Upper lobe of left lung (tissue), 6 donors: Measurements from ENCODE around the gene CXCR6. TPM values are rescaled to one million over a fixed set of nuclear protein-coding genes. Genes with fewer than 3 reads are reported as not detected.

ENCODE experiments used
- ATAC-seq, 2 donors: fragments of 200-7000 bp; cut with Tn5 transposase; one replicate each; pipeline ENCODE4 v1.9.1; 2022; ENCODE audit warnings: mild to moderate bottlenecking in 2 of 2, moderate library complexity in 2 of 2; ENCODE audit not compliant: low FRiP score in 2 of 2
- DNase-seq, 2 donors: peaks; one replicate each; pipeline ENCODE4 v3.0.0-alpha.2; 2019 to 2020
- H3K27ac ChIP-seq, 4 donors: fragments of 200-600 bp; sonication (generic); one replicate each; pipeline ENCODE4 v1.5.1; 2016 to 2019
- H3K27me3 ChIP-seq, 4 donors: fragments of 200-600 bp; sonication (generic); one replicate each; pipeline ENCODE4 v1.5.1; 2017 to 2019
- H3K36me3 ChIP-seq, 4 donors: fragments of 200-600 bp; sonication (generic); one replicate each; pipeline ENCODE4 v1.5.1; 2016 to 2019
- H3K4me1 ChIP-seq, 4 donors: fragments of 200-600 bp; sonication (generic); one replicate each; pipeline ENCODE4 v1.5.1; 2018 to 2019
- H3K4me3 ChIP-seq, 4 donors: fragments of 200-600 bp; sonication (generic); one replicate each; pipeline ENCODE4 v1.5.1; 2017 to 2019; ENCODE audit warnings: mild to moderate bottlenecking in 2 of 4, moderate library complexity in 1 of 4
- H3K9me3 ChIP-seq, 4 donors: fragments of 200-600 bp; sonication (generic); one replicate each; pipeline ENCODE4 v1.5.1; 2018 to 2019
- EP300 ChIP-seq, 4 donors: sonication (generic); formaldehyde crosslinking; IDR thresholded peaks; one replicate each; pipeline ENCODE4 v1.5.1; 2017; ENCODE audit warnings: antibody characterized with exemption in 4 of 4, control low read depth in 2 of 4
- POLR2A ChIP-seq, 4 donors: fragments of 450-650 bp; IDR thresholded peaks; one replicate each; pipeline ENCODE4 v1.5.1; 2016 to 2017; ENCODE audit warnings: antibody characterized with exemption in 4 of 4, mild to moderate bottlenecking in 2 of 4
- POLR2AphosphoS5 ChIP-seq, 2 donors: sonication (generic); formaldehyde crosslinking; IDR thresholded peaks; one replicate each; pipeline ENCODE4 v1.5.1; 2017; ENCODE audit warnings: antibody characterized with exemption in 2 of 2
- WGBS, 2 donors: methylation state at CpG; one replicate each; pipeline ENCODE4 v1.1.5; 2017 to 2018; 5-methylcytosine and 5-hydroxymethylcytosine counted together
- total RNA-seq, 6 donors: library from RNA; depleted of rRNA in 4 of 6; stranded (reverse); fragments of >200 nt in 4 of 6; gene quantifications; one replicate each; pipeline versions ENCODE4 v1.1.0 to v1.2.1, GENCODE V29; 2016 to 2021
- TF ChIP-seq, protein P1 (sequence below), 6 experiments: fragments of 450-650 bp in 4 of 6; fragments of 200-600 bp in 2 of 6; sonication (generic) in 2 of 6; IDR thresholded peaks; one replicate each; pipeline ENCODE4 v1.5.1; 2016 to 2019; ENCODE audit warnings: antibody characterized with exemption in 6 of 6
- donor health status: DM: no; HTN: no; CAD: no; lungs with moderate emphysema.
- donor health status: DM: no; HTN: yes; CAD: no; lungs with severe emphysema.

Gene CXCR6
- total RNA-seq, 6 donors from 2014 or later, result 2.1 to 10.2 (median 3.0) TPM

DNA sequence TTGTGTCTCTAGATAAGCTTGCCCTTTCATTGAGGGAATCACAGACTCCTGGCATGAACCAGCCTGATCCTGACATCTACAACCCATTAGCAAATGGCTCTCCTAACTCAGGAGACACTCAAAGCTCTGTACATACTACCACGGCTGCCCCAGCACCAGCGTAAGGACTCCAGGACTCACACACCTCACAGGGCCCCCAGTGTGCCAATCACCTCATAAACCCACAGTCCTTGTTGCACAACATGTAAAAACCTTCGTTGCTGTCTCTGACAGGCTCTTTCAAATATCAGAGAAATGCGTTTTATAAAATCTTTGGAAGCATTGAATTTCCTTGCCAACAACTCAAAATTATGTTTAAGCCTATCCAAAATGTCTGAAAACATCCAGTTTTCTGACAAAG lies 45.1 kb downstream of the CXCR6 start:
- ATAC-seq, result peak in 1 of 2 donors; percentile 5
- no peak overlapping the region for H3K4me3 ChIP-seq
- TF ChIP-seq POLR2AphosphoS5 (IDR thresholded peaks at IDR 0.05), result no peak
- TF ChIP-seq, protein P1, sequence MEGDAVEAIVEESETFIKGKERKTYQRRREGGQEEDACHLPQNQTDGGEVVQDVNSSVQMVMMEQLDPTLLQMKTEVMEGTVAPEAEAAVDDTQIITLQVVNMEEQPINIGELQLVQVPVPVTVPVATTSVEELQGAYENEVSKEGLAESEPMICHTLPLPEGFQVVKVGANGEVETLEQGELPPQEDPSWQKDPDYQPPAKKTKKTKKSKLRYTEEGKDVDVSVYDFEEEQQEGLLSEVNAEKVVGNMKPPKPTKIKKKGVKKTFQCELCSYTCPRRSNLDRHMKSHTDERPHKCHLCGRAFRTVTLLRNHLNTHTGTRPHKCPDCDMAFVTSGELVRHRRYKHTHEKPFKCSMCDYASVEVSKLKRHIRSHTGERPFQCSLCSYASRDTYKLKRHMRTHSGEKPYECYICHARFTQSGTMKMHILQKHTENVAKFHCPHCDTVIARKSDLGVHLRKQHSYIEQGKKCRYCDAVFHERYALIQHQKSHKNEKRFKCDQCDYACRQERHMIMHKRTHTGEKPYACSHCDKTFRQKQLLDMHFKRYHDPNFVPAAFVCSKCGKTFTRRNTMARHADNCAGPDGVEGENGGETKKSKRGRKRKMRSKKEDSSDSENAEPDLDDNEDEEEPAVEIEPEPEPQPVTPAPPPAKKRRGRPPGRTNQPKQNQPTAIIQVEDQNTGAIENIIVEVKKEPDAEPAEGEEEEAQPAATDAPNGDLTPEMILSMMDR (IDR thresholded peaks at IDR 0.05), result no peak
- no peak for TF ChIP-seq POLR2A (IDR thresholded peaks at IDR 0.05)
- TF ChIP-seq EP300 (IDR thresholded peaks at IDR 0.05), result no peak
- H3K27ac ChIP-seq, result peak overlapping the region; percentile 77 to 86 (median 79)
- H3K27me3 ChIP-seq, result no peaks in the 10 kb centered on the region
- peaks cover 0 to 16% (median 10%) of the 10 kb centered on the region in 4 donors for H3K36me3 ChIP-seq
- H3K4me1 ChIP-seq, result peaks cover 59 to 90% (median 69%) of the 10 kb centered on the region in 4 donors
- peak in 1 of 2 donors; percentile 78 for DNase-seq
- WGBS, 2 donors, result 39 to 55% methylated on average over 3 to 4 of the region's 4 CpGs
- H3K9me3 ChIP-seq, result no peaks in the 10 kb centered on the region

DNA sequence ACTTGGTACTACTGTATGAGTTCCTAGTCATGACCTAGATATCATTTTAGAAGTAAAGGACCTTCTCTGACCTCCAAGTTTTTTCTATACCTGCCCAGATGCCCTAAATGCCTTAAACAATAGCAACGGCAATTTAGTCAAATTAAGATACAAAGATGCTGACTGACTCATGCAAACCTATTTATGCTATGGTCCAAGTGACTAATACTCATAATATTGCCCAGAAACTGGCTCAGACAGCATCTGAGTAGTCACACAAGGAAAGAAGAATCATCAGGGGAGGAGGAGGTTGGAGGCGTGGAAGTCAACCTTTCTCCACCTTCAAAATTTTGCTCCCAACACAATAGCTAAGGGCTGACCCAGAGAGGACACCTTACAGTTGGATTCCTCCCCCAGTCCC lies 45.5 kb downstream of the CXCR6 start:
- Histone ChIP-seq H3K4me1 (peaks cover 63 to 94% (median 73%) of the 10 kb centered on the region in 4 donors), H3K4me3 (no peak overlapping the region), H3K36me3 (peaks cover 0 to 11% (median 8%) of the 10 kb centered on the region in 4 donors), H3K27me3 (no peaks in the 10 kb centered on the region), H3K27ac (peak overlapping the region in 3 of 4 donors; percentile 31 to 86 (median 80)), H3K9me3 (no peaks in the 10 kb centered on the region)
- 86 to 91% methylated on average over 2 of the region's 2 CpGs for WGBS, 2 donors
- ATAC-seq, result no peak
- TF ChIP-seq EP300 (IDR thresholded peaks at IDR 0.05) (no peak), POLR2AphosphoS5 (IDR thresholded peaks at IDR 0.05) (no peak), POLR2A (IDR thresholded peaks at IDR 0.05) (no peak)
- TF ChIP-seq, protein P1 (IDR thresholded peaks at IDR 0.05), result no peak
- DNase-seq, result no peak

DNA sequence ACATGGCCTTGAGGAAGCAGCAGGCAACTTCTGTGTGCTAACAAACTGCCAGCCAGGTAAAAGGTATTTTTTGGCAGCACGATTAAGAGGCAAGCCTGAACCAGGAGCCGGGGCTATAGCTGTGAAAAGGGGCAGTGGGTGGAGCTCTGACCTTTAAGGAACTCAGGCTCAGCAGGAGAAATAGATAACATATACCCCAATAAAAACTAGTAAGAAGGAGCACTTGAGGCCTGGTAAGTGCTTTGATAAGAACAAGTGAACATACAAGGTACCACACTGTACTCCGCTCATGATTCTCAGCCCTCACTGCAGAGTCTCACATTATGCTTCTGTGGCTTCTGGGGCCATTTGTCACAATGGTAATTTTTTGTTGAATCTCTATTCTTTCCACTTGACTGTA lies 46.9 kb downstream of the CXCR6 start:
- no peak for TF ChIP-seq POLR2AphosphoS5 (IDR thresholded peaks at IDR 0.05)
- no peak for TF ChIP-seq POLR2A (IDR thresholded peaks at IDR 0.05)
- TF ChIP-seq EP300 (IDR thresholded peaks at IDR 0.05), result no peak
- TF ChIP-seq, protein P1 (IDR thresholded peaks at IDR 0.05), result no peak
- H3K27me3 ChIP-seq, result no peaks in the 10 kb centered on the region
- no peaks in the 10 kb centered on the region for H3K9me3 ChIP-seq
- DNase-seq (no peak), ATAC-seq (no peak)
- WGBS, 2 donors, result 53 to 57% methylated on average over 3 of the region's 3 CpGs
- H3K27ac ChIP-seq, result peak overlapping the region in 2 of 4 donors; percentile 80 to 86
- H3K36me3 ChIP-seq, result no peaks in the 10 kb centered on the region
- H3K4me1 ChIP-seq, result peaks cover 72 to 97% (median 80%) of the 10 kb centered on the region in 4 donors
- H3K4me3 ChIP-seq, result no peak overlapping the region

DNA sequence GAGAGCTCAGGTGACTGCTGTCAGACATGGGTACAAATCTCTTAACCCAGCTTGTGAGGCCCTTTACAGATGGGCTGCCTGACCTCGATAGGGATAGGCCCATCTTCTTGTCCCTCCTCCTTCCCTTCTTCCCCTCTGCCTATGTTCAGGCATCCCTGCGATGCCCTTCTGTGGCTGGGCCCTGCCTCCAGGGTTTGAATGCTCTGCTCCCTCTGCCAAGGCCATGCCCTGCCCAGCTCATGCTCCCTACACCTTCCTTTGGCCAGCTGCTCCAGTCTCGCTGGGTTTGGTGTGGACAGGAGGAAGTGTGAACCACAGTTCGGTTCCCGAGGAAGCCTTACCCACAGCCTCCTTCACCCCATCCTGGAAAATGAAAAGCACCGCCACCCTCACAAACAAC lies 48.1 kb downstream of the CXCR6 start:
- ATAC-seq, result no peak
- H3K9me3 ChIP-seq, result no peaks in the 10 kb centered on the region
- no peak overlapping the region for H3K4me3 ChIP-seq
- H3K27ac ChIP-seq, result peak overlapping the region in 3 of 4 donors; percentile 18 to 50 (median 39)
- H3K36me3 ChIP-seq, result no peaks in the 10 kb centered on the region
- TF ChIP-seq POLR2A (IDR thresholded peaks at IDR 0.05) (no peak), EP300 (IDR thresholded peaks at IDR 0.05) (no peak)
- H3K4me1 ChIP-seq, result peaks cover 68 to 92% (median 72%) of the 10 kb centered on the region in 4 donors
- DNase-seq, result no peak
- WGBS, 2 donors, result 75 to 82% methylated on average over 5 to 6 of the region's 6 CpGs
- no peaks in the 10 kb centered on the region for H3K27me3 ChIP-seq

DNA sequence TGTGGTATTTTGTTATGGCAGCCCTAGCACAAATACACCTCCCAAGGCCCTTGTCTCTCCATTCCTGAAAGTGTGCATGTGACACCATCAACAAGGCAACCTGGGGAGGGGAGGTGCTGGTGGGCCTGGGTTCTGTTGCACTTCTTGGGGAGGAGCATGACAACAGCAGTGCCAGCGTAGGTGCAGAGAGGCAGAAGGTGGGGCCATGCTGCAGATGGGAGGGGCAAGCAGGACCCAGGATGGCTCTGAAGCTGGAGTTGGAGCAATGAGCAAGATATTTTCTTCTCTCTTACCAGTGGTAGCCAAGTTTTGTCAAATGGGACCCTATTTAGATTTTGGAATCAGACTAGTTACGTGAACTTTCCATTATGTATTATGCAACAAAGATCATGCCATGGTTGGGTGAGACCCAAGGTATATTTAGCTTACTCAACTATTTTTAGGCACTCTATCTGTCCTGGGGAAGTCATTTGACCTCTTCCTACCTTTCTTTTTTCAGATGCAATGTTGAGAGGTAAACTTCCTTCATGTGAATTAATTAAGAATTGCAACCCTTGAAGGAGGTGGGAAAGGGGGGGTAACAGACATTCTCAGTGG lies 49.0 kb downstream of the CXCR6 start:
- Histone ChIP-seq H3K9me3 (no peaks in the 10 kb centered on the region), H3K27me3 (no peaks in the 10 kb centered on the region), H3K27ac (peak overlapping the region; percentile 28 to 99 (median 74)), H3K4me3 (no peak overlapping the region), H3K4me1 (peaks cover 59 to 85% (median 64%) of the 10 kb centered on the region in 4 donors), H3K36me3 (no peaks in the 10 kb centered on the region)
- TF ChIP-seq POLR2A (IDR thresholded peaks at IDR 0.05) (no peak), EP300 (IDR thresholded peaks at IDR 0.05) (no peak), POLR2AphosphoS5 (IDR thresholded peaks at IDR 0.05) (no peak)
- TF ChIP-seq, protein P1 (IDR thresholded peaks at IDR 0.05), result no peak
- WGBS, 2 donors, result 63 to 72% methylated on average over 2 of the region's 2 CpGs
- ATAC-seq (no peak), DNase-seq (no peak)
